ENCODE measurements around the gene GALNS.
"Not testable (repeated sequence)": the region's sequence is repeated elsewhere in the genome, so short reads cannot be mapped to it uniquely, and the experiment has no call there.

The GALNS gene

DNA sequence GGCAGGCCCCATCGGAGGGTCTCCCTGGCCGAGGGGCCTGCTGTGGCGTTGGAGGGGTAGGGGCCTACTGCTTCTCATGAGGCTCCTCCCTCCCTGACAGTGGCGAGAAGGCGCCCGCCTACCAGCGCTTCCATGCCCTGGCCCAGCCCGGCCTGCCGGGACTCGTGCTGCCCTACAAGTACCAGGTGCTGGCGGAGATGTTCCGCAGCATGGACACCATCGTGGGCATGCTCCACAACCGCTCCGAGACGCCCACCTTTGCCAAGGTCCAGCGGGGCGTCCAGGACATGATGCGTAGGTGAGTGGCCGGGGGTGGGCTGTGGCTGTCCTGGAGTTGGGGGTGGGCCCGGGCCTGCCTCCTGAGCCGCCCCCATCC lies 51.4 kb downstream of the GALNS start:
- no peak for DNase-seq (ENCODE audit: low read depth in 3 of 3)

DNA sequence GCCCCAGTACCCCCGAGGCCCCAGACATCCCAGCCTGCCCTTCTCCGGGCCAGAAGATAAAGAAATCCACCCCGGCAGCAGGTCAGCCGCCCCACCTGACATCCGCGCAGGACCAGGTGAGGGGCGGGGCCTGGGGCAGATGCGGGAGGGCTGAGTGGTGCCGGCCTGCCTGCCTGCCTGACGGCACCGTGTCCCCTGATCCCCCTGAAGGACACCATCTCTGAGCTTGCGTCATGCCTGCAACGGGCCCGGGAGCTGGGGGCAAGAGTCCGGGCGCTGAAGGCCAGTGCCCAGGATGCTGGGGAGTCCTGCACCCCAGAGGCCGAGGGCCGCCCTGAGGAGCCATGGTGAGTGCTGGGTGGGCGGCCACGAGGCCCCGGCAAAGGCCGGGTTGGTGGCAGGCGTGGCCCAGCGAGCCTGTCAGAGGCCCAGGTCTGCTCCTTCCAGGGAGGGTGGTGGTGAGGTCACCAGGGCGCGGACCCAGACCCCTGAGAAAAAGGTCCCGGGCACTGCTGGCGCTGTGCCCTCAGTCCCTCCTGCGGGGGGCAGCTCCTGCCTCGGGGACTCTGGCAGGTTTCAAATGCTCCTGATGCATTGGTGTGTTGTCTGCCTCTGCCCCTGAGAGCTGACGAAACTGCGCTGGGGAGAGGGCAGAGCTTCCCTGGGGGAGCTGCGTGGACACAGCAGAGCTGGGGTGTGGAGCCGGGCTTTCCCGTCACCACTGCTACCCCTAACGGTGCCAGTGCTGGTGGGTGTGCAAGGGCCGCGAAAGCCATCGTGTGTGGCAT lies 52.0 kb downstream of the GALNS start:
- DNase-seq (ENCODE audit: low read depth in 3 of 3) = peak in 1 of 3 experiments; percentile 50

DNA sequence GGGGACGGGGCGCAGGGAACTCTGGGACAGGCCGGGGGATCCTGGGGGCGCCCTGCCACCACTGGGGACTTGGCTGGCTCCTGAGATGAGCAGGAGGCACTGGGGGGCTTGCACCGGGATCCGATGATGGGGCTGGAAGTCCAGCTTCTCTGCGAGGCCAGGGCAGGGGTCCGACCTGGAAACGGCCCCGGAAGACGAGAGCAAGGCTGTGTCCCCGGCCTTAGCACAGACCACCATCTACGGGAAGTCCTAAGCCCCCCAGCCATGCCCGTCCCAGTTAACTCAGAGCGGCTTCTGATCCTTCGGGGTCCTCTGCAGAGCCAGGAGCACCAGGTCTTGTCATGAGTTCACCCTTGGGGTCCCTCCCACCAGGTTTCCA lies 52.6 kb downstream of the GALNS start:
- no peak for DNase-seq (ENCODE audit: low read depth in 3 of 3)

DNA sequence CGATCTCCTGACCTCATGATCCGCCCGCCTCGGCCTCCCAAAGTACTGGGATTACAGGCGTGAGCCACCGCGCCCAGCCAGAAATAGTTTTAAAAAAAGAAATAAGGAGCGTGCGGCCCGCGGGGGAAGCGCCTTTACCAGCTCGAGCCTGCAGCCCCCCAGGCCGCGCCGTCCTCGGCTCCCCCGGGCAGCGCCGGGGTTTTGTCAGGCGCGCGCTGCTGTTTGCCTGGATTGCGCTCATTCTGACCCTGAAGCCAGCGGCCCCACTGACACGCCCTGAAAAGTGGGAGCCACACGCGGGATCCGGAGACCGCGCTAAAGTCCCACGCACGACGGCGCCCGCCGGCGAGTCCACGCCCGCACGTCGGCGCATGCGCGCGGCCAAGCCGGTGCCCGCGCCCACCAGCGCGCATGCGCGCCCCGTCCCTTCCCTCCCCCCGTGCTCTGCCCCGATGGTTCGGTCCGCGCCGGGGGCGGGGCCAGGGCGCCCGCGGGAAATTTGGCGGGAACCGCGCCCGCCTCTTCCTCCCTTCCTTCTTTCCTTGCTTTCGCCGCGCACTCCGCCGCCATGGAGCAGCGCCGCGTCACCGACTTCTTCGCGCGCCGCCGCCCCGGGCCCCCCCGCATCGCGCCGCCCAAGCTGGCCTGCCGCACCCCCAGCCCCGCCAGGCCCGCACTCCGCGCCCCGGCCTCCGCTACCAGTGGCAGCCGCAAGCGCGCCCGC lies 53.3 kb downstream of the GALNS start, which contains the start of gene CDT1:
TSS of gene CDT1 (plus strand) at position 526 of the 724 bp plus-strand sequence. CDS start at position 569, 43 bp downstream.
- peak; percentile 71 to 80 (median 80) for DNase-seq (ENCODE audit: low read depth in 3 of 3)

DNA sequence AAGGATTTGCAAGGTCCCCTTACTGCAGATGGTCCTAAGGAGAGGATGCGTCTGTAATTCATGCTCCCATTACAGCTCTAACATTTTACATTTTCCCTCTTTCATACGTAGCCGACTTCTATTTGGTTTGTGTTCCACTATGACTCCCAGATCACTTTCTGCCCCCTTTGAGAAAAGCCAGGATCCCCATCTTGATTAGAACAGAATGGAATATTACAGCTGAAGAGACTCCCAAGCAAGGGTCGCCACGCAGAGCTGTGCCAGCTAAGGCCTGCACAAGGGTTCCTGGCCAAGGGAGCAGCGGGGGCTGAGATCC lies 56.5 kb downstream of the GALNS start:
- DNase-seq (ENCODE audit: low read depth in 3 of 3) = no peak

DNA sequence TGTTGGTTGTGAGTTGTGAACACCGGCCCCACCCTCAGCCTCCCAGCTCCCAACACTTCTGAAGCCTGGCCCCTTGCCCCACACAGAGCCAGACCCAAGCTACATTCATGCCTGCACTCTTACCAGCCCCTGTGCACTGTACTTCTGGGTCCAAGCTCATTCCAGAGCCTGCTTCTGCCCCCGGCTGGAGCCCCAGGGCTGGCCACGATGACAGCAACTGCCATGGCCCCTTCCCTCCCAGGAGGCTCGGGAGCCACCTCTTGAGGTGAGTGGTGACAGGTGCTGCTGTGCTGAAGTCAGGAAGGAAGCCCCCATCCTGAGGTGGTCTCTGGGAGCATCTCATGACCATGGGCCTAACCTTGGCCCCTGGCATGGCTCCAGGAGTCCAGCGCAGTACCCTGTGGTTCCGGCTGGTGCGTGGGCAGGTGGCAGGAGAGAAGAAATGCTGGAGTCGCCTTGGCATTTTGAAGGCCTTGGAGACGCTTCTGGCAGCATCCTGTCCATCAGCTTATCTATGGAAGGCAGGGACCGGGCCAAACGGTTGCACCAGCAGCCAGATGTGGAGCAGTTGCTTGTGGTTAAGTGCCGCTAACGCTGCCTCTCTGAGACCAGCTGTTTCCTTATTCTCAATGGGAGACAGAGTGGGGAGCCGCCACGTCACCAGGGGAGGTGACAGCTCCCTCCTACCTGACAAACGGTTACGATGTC lies 57.0 kb downstream of the GALNS start:
- no peak for DNase-seq (ENCODE audit: low read depth in 3 of 3)

DNA sequence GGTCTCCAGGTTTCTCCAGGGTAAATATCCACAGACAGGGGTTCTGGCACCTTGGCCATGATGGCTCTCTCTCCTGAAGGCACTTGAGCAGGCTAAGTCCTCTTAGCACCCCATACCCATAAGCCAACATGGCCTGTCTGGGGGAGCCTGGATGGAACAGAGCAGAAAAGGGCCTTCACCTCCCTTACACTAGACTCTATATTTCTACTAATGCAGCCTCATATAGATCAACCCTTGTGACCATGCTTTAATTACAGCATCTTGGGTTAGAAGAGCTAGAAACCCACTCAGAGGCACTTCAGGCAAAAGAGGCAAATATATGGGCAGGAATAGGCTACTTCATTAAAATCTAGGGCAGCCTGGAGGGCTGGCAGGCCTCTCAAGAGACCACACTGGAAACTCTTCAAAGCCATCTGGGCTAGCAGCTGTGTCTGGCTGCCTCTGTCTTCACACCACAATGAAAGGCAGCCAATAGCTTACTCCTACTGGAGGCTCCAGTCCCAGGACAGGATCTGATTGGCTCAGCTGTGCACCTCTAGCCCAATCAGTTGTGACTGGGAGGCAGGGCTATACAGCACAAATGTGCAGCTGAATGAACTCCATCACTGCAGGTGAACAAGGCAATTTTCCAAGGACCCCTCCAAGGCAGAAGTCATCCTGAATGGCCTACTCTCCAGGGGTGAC lies 57.8 kb downstream of the GALNS start:
- no peak for DNase-seq (ENCODE audit: low read depth in 3 of 3)

DNA sequence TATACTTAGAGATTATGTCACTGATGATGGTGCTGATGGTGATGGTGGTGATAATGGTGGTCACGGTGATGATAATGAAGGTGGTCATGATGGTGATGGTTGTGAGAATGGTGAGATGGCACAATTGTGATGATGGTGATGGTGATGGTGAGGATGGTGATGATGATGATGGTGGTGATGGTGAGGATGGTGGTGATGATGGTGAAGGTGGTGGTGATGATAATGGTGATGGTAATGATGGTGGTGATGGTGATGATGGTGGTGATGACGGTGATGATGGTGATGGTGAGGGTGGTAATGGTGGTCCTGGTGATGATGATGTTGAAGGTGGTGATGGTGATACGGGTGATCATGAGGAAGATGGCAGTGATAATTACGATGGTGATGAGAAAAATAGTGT lies 58.7 kb downstream of the GALNS start:
- DNase-seq (ENCODE audit: low read depth in 3 of 3) = no peak

DNA sequence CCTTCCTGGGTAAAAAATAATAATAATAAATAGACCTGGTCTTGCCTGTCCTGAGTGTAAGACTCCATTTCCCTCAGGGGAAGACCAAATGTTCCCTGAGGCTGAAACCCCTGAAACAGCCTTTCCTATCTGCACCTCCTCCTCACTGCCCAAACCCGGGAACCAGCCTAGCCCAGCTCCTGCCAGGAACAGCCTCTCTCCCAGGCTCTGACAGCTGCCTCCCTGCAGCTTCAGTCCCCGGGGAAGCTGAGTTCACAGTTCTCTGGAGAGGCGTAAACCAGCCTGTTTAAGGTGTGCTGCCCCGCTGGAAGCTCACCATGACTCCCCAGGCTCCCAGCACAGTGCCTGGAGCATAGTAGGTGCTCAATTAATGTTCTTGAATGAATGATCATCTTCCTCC lies 60.5 kb downstream of the GALNS start:
- no peak for DNase-seq (ENCODE audit: low read depth in 3 of 3)

DNA sequence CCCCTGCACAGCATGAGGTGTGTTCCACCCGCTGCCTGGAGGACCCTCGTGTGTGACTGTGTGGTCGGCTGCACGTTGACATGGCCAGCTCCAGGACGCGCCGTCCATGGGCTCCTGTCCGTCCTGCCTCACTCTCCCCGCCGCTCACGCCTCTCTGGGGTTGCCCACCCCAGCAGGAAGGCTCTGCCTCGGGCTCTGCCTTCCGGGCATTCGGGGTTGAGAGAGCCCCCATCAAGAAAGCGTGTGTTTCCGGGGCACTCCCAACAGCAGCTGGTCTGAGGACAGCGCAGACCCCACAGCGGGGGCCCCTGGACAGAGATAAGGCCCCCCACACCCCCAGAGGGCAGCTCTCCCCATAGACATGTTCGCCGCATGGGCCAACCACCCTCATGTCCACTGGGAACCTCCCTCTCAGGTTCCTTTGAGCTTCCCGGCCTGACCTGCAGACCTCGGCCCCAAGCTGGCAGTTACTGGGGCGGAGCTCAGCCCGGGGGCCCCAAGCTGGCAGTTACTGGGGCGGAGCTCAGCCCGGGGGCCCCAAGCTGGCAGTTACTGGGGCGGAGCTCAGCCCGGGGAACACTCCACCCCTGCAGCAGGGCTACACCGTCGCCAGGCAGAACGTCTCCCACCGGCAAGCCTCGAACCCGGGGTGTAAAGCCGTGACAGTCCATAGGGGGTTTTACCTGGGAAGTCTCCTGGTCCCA lies 63.3 kb downstream of the GALNS start:
- DNase-seq (ENCODE audit: low read depth in 3 of 3) = no peak

DNA sequence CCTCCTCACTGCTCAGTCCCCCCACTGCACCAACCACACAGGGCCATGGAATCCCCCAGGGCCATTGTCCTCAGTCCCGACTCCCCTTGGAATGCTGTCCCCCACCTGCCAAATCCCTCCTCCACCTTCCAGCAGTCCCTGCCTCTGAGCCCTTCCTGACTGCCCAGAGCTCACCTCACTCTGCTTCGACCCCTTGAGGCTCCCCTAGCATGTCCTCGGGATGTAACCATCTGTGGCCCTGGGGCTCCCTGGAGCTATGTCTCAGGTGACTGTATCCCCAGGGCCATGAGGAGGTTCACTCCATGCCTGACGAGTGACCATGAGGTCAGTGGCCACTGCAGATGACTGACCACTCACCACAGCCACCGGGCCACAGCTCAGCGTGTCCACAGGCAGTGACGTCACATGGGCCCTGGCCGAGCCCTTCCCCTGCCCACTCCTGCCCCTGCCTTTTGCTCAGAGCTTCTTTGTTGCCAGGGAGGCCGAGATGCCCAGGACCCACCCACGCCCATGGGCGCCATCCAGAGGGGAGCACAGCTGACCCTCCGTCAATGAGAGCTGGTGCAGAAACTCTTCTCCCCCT lies 64.0 kb downstream of the GALNS start:
- no peak for DNase-seq (ENCODE audit: low read depth in 3 of 3)

DNA sequence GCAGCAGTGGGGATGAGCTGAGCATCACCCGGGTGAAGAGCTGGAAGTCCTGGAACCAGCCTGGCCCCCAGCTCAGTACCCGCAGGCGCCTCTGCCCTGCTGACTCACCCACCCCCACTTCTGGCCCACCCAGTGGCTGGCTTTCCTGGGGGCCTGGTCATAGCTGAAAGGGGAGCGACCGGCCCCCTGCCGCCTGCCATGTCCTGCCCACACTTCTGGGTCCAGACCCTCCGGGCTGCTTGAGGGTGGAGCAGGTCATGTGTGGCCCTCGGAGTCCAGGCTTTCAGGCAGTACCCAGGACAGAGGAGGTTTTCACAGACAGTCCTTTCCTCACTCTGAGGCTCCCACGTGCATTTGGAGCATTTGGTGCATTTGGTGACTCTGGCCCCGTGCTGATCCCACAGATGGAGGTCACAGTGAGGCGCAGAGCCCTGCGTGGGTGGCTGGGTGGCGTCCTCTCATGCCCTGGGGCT lies 64.6 kb downstream of the GALNS start:
- DNase-seq (ENCODE audit: low read depth in 3 of 3) = no peak

DNA sequence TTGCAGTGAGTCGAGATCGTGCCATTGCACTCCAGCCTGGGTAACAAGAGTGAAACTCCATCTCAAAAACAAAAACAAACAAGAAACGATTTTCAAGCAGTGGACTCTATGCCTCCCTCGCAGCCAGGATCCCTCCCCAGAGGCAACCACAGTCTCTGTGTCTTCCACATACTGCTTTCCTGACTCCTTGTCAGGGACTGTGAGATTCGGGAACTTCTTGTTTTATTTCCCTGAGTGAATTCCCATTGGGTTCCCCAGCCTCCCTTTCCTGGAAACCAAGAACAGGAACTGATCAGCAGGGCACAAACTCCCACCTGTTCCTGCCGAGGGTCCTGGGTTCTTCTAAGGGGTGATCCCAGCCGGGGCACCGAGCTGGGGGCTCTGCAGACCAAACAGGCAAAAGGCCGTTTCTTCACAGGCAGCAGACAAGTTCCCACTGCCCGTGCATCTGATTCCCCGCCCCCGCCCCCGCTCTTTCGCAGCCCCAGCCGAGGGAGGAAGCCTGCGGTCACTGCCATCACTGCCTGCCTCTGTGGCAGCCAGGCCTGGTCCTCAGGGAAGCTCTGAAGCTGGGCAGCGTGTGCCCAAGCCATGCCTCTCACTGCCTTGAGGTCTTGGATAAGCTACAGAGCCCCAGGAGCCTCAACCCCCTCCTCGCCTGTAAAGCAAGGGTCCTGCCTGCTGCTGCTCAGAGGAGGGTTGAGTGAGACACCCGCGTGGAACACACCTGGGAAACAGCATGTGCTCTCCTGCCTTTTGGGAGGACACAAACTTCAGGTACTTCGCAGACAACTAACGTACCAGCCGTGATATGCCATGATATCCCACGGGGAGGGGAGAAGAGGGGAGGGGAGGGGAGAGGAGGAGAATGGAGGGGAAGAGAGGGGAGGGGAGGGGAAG lies 66.2 kb downstream of the GALNS start:
- peak in 1 of 3 experiments; percentile 71 for DNase-seq (ENCODE audit: low read depth in 3 of 3)

DNA sequence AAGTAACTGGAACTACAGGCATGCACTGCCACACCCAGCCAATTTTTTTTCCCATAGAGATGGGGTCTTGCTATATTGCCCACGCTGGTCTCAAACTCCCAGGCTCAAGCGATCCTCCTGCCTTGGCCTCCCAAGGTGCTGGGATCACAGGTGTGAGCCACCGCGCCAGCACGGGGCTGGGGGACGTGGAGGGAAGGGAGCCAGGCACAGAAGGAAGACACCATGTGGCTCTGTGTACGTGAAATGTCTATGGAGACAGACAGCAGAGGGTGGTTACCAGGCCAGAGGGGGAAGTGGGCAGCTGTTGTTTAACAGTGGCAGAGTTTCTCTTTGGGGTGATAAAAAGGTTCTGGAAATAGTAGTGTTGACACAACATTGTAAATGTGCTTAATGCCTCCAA lies 67.2 kb downstream of the GALNS start:
- DNase-seq (ENCODE audit: low read depth in 3 of 3) = no peak

DNA sequence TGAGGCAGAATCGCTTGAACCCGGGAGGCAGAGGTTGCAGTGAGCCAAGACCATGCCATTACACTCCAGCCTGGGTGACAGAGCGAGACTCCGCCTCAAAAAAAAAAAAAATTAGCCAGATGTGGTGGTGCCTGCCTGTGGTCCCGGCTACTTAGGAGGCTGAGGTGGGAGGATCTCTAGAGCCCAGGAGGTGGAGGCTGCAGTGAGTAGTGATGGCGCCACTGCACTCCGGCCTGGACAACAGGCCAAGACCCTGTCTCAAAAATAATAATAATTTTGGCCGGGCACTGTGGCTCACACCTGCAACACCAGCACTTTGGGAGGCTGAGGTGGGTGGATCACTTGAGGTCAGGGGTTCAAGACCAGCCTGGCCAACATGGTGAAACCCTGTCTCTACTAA lies 68.0 kb downstream of the GALNS start:
- not testable (repeated sequence) for DNase-seq (ENCODE audit: low read depth in 3 of 3)

DNA sequence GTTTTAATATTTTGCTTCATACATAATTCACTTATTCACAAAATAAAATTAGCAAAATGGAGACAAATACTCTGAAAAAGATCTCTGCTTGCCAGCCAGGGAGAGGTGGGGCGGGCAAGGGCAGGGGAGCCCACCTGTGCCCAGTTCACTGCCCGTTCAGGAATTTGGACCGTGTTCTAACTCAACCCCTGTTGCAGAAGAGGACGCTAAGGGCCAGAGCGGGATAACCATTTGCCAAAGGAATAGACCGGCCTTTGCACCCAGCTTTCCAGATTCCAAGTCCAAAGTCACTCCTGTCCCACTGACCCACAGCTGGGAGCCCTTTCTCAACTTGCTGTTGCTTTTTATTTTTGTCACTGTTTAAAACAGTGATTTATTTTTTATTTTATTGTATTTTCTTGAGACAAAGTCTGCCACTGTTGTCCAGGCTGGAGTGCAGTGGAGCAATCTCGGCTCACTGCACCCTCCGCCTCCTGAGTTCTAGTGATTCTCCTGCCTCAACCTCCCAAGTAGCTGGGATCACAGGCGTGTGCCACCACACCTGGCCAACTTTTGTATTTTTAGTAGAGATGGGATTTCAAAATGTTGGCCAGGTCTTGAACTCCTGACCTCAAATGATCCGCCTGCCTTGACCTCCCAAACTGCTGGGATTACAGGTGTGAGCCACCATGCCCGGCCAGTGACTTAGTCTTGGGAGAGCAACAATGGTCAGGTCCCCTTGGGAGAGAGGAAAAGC lies 69.0 kb downstream of the GALNS start:
- DNase-seq (ENCODE audit: low read depth in 3 of 3) = no peak

DNA sequence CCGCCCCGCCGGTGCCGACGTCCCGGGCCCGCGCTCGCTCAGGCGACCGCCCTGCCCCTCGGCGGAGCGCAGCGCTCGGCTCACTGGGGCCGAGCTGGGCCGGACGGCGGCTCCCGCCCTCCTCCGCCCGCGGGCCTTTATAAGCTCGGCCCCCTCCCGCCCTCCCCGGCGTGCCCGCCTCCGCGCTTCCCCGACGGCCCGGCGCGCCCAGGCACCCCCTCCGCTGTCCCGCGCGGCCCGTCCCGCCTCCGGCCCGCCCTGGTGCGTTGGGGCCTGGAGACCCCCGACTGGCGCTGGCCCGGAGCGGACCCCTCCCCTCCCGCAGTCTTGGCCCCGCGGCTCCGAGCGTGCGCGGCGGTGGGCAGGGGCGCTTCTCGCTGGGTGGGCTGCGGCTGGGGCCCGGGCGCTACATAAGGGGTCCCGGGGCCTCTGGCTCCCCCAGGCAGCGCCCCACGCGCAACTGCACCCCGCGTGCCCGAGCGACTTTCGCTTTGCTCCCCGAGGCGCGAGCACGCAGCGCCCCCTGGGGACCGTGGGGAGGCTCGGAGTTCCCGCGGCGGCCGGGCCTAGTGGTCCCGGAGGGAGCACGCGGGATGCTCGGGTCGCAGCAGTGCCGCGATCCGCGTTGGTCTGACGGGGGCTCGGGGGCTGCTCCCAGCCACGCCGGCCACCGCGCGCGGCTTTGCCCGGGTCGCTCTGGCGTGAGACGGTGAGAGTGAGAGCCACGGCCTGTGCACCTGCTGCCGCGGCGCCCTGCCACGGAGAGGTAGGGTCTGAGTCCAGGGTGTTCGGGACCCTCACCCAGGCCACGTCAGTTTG lies 71.4 kb downstream of the GALNS start, which contains the start of gene PIEZO1:
TSS of gene PIEZO1 (minus strand) at position 115 of the 819 bp plus-strand sequence. CDS start 256 bp downstream, outside the sequence.
- peak; percentile 59 to 71 (median 61) for DNase-seq (ENCODE audit: low read depth in 3 of 3)

DNA sequence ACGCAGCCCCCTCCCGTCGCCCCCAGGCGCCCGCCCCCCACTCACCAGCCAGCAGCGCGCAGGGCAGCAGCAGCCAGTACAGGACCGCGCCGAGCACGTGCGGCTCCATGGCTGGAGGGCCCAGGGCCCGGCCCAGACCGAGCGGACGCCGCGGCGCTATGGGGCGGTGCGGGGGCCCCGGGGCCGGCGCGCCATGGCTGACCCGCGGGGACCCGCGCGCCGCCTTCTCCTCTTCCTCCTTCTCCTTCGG lies 72.0 kb downstream of the GALNS start:
- no peak for DNase-seq (ENCODE audit: low read depth in 3 of 3)

Data from stimulated activated CD4-positive, alpha-beta T cell treated with anti-CD3 and anti-CD28 coated beads, TNF-alpha, amount 100 ng/mL, for 24 hours (primary cell).